HG03354 (cell line): Measurements from ENCODE around the gene GJD3.

Source experiments
- ATAC-seq: cut with Tn5 transposase; IDR thresholded peaks from one replicate; pipeline ENCODE4 v1.9.1; 2021; ENCODE audit warnings: mild to moderate bottlenecking; ENCODE audit not compliant: unreplicated experiment, poor library complexity, severe bottlenecking

Gene GJD3

GRCh38 chr17:40354221-40355122 is 10.1 kb downstream of the GJD3 start:
- no peak for ATAC-seq

- ATAC-seq, result no peak
These were observed 11.7 kb downstream of the GJD3 start for GRCh38 chr17:40352779-40353394.

GRCh38 chr17:40352237-40352778 is 12.2 kb downstream of the GJD3 start:
- ATAC-seq, result no peak

GRCh38 chr17:40351359-40352236 is 12.9 kb downstream of the GJD3 start:
- no peak for ATAC-seq

GRCh38 chr17:40350689-40351358 is 13.7 kb downstream of the GJD3 start:
- ATAC-seq, result no peak

GRCh38 chr17:40349895-40350688 is 14.4 kb downstream of the GJD3 start:
- no peak for ATAC-seq

GRCh38 chr17:40349477-40349894 is 15.1 kb downstream of the GJD3 start:
- no peak for ATAC-seq

- no peak for ATAC-seq
These were observed 15.7 kb downstream of the GJD3 start for GRCh38 chr17:40348562-40349476.

GRCh38 chr17:40348136-40348504 is 16.4 kb downstream of the GJD3 start:
- no peak for ATAC-seq

- ATAC-seq, result no peak
These were observed 17.0 kb downstream of the GJD3 start for GRCh38 chr17:40347319-40348135.

GRCh38 chr17:40346765-40347158 is 17.8 kb downstream of the GJD3 start:
- no peak for ATAC-seq

- no peak for ATAC-seq
These were observed 18.4 kb downstream of the GJD3 start for GRCh38 chr17:40345994-40346764.

GRCh38 chr17:40345161-40345993 is 19.2 kb downstream of the GJD3 start:
- no peak for ATAC-seq

GRCh38 chr17:40344421-40345160 is 19.9 kb downstream of the GJD3 start:
- ATAC-seq, result no peak
